Measurements from ENCODE around the gene KISS1R. TPM values are rescaled to one million over a fixed set of nuclear protein-coding genes. Genes with fewer than 3 reads are reported as not detected.
"Not testable (repeated sequence)": the region's sequence is repeated elsewhere in the genome, so short reads cannot be mapped to it uniquely, and the experiment has no call there.

KISS1R gene
- total RNA-seq, 1 experiment from 2014 or later, result not detected

DNA sequence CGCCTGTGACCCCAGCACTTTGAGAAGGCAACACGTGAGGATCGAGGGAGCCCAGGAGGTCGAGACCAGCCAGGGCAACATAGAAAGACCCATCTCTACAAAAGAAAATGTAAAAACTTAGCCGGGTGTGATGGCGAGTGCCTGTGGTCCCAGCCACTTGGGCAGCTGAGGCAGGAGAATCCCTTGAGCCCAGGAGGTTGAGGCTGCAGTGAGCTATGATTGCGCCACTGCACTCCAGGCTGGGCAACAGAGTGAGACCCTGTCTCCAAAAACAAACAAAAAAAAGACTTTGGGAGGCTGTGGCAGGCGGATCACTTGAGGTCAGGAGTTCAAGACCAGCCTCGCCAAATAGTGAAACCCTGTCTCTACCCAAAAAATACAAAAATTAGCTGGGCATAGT lies 40.4 kb downstream of the KISS1R start:
- in situ Hi-C loops (cut with HindIII; ENCODE audit: low pct_unique_long_range_greater_than_20kb, low sequenced_read_pairs); DNase-seq (ENCODE audit: low read depth): not testable (repeated sequence)

DNA sequence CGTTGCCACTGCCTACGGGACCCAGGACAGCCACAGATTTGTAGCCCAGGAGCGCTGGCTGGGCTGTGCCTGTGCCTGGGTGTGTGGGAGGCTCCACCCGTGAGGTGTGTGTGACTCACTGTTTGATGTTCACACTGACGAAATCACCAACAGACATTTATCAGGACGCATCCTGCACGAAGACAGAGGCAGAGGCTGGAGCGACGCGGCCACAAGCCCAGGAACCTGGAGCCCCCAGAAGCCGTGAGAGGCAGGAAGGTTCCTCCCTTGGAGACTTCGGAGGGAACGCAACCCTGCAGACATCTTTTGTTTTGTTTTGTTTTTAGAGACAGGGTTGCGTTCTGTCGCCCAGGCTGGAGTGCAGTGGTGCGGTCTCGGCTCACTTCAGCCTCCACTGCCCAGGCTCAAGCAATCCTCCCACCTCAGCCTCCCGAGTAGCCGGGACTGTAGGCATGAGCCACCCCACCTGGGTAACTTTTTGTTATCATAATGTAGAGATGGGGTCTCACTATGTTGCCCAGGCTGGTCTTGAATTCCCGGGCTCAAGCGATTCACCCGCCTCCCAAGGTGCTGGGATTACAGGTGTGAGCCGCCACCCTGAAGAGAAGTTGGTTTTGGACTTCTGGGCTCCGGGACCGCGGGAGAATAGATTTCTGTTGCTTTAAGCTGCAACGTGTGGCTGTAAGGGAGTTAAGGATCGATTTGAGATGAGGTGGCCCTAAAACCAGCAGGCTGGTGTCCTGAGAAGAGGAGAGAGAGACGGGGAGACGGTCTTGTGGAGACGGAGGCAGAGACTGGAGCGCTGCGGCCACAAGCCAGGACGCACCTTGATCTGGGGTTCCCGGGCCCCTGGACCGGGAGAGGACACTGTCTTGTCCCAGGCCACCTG lies 42.1 kb downstream of the KISS1R start:
- no peak for DNase-seq (ENCODE audit: low read depth)

DNA sequence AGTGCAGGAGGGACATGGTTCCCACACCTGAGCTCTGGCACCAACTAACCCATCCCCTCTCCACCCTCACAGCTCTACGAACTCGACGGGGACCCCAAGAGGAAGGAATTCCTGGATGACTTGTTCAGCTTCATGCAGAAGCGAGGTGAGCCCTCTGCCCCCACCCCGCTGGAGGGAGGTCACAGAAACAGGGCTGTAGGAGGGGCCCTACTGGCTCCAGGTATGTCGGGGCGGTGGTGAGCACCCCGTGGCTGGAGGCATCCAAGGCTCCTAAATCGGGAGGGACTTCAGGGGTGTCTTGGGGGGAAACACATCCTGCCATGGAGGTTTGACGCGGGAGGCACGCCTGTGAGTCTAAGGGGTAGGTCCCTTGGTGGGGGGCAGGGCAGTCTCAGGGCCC lies 42.9 kb downstream of the KISS1R start:
- no peak for DNase-seq (ENCODE audit: low read depth)
- in situ Hi-C loops (cut with HindIII; ENCODE audit: low pct_unique_long_range_greater_than_20kb, low sequenced_read_pairs), result no loop called here

More for the DNA sequence above, 42.1 kb downstream of the KISS1R start:
- in situ Hi-C loops (cut with HindIII; ENCODE audit: low pct_unique_long_range_greater_than_20kb, low sequenced_read_pairs), result no loop called here

GRCh38 chr19:960601-960938 lies 43.4 kb downstream of the KISS1R start:
- no peak for DNase-seq (ENCODE audit: low read depth)
- in situ Hi-C loops (cut with HindIII; ENCODE audit: low pct_unique_long_range_greater_than_20kb, low sequenced_read_pairs), result no loop called here

DNA sequence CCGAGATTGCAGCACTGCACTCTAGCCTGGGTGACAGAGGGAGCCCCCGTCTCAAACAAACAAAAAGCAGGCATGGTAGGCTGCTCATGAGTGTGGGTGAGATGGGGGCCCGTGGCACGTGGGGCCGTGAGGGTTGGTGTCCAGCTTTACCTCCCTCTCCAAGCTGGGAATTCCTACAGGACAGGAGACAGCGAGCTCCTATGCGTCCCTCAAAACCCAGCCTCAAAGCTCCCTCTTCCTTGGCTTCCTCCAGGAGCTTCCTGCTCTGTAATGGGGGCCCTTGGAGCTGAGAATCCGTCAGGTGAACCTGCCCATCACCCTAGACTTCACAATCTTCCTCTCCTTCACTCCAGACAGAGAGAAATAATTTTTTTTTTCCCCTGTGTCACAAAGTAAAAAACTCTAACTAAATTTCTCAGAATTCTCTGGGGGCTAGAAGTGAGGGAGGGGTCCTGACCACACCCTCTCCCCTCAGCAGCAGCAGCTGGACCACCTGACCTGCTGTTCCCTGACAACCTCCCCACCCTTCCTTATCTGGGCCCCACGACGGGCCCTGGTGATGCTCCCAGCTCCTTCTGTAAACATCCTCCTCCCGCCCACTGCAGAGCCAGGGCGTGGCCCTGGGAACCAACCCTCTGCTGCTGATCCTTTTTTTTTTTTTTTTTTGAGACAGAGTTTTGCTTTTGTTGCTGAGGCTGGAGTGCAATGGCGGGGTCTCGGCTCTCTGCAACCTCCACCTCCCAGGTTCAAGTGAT lies 44.9 kb downstream of the KISS1R start:
- DNase-seq (ENCODE audit: low read depth), result peak; percentile 8
- in situ Hi-C loops (cut with HindIII; ENCODE audit: low pct_unique_long_range_greater_than_20kb, low sequenced_read_pairs), result no loop called here

GRCh38 chr19:962683-963400 lies 45.7 kb downstream of the KISS1R start:
- DNase-seq (ENCODE audit: low read depth), result no peak
- in situ Hi-C loops (cut with HindIII; ENCODE audit: low pct_unique_long_range_greater_than_20kb, low sequenced_read_pairs), result no loop called here

DNA sequence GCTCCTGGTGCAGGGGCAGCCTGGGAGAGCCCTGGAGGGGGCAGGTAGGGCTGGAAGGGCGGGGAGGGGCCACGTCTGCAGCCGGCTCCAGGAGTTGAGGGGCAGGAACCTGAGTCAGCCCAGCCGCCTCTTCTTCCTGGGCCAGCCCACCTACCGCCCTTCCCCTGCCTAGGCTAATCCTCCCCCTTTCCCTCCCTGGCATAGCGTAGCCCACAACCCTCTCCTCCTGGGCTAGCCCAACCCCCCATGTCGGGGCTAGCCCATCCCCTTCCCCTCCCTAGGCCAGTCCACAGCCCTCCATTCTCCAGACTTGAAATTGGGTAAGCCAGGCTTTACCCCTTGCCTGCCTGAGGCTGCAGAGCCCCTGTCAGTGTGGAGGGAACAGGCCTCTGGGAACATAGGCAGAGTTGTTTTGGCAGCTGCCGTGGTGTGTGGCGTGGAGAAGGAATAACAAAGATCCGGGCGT lies 46.4 kb downstream of the KISS1R start:
- in situ Hi-C loops (cut with HindIII; ENCODE audit: low pct_unique_long_range_greater_than_20kb, low sequenced_read_pairs), result no loop called here
- no peak for DNase-seq (ENCODE audit: low read depth)

DNA sequence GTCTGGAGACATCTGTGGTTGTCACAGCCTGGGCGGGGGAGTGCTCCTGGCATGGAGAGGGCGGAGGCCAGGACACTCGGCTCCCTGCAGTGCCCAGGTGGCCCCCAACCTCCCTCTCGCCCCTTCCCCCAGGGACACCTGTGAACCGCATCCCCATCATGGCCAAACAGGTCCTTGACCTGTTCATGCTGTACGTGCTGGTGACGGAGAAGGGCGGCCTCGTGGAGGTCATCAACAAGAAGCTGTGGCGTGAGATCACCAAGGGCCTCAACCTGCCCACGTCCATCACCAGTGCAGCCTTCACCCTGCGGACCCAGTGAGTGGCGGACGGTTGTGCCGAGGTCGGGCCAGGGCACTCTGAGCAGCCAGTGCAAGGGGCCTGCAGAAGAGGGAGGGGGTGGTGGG lies 47.0 kb downstream of the KISS1R start:
- in situ Hi-C loops (cut with HindIII; ENCODE audit: low pct_unique_long_range_greater_than_20kb, low sequenced_read_pairs), result no loop called here
- no peak for DNase-seq (ENCODE audit: low read depth)

- in situ Hi-C loops (cut with HindIII; ENCODE audit: low pct_unique_long_range_greater_than_20kb, low sequenced_read_pairs), result no loop called here
These were observed 47.9 kb downstream of the KISS1R start for GRCh38 chr19:964761-965694.

GRCh38 chr19:966485-967088 lies 49.5 kb downstream of the KISS1R start:
- DNase-seq (ENCODE audit: low read depth), result no peak
- in situ Hi-C loops (cut with HindIII; ENCODE audit: low pct_unique_long_range_greater_than_20kb, low sequenced_read_pairs), result no loop called here

More at GRCh38 chr19:964761-965694, 47.9 kb downstream of the KISS1R start:
- no peak for DNase-seq (ENCODE audit: low read depth)

Other genes starting within 250 kb of the KISS1R start
- 83.8 and 95.5 TPM in 2 replicates for gene FSTL3, start 240.9 kb upstream of the KISS1R start, total RNA-seq (2014; rRNA removed; shearing (Covaris generic); ENCODE audit: low replicate concordance)
- gene PRSS57, start 221.9 kb upstream of the KISS1R start, total RNA-seq (2014; rRNA removed; shearing (Covaris generic); ENCODE audit: low replicate concordance), result 2.0 TPM in 1 of 2 replicates, not detected in the other
- 14.1 and 20.5 TPM in 2 replicates for gene PALM, start 208.4 kb upstream of the KISS1R start, total RNA-seq (2014; rRNA removed; shearing (Covaris generic); ENCODE audit: low replicate concordance)
- gene MISP, start 166.2 kb upstream of the KISS1R start, total RNA-seq (2014; rRNA removed; shearing (Covaris generic); ENCODE audit: low replicate concordance), result 3.9 and 9.6 TPM in 2 replicates
- gene PTBP1, start 119.9 kb upstream of the KISS1R start, total RNA-seq (2014; rRNA removed; shearing (Covaris generic); ENCODE audit: low replicate concordance), result 136 and 182 TPM in 2 replicates
- 3.1 and 13.6 TPM in 2 replicates for gene PLPPR3, start 95.4 kb upstream of the KISS1R start, total RNA-seq (2014; rRNA removed; shearing (Covaris generic); ENCODE audit: low replicate concordance)
- gene AZU1, start 89.5 kb upstream of the KISS1R start, total RNA-seq (2014; rRNA removed; shearing (Covaris generic); ENCODE audit: low replicate concordance), result not detected in 2 replicates
- gene PRTN3, start 76.3 kb upstream of the KISS1R start, total RNA-seq (2014; rRNA removed; shearing (Covaris generic); ENCODE audit: low replicate concordance), result 0.14 TPM in 1 of 2 replicates, not detected in the other
- gene ELANE, start 65.0 kb upstream of the KISS1R start, total RNA-seq (2014; rRNA removed; shearing (Covaris generic); ENCODE audit: low replicate concordance), result not detected in 2 replicates
- gene CFD, start 57.7 kb upstream of the KISS1R start, total RNA-seq (2014; rRNA removed; shearing (Covaris generic); ENCODE audit: low replicate concordance), result 6.8 and 9.9 TPM in 2 replicates
- 17.3 and 26.9 TPM in 2 replicates for gene MED16, start 24.1 kb upstream of the KISS1R start, total RNA-seq (2014; rRNA removed; shearing (Covaris generic); ENCODE audit: low replicate concordance)
- gene RNU6-9, start 23.8 kb upstream of the KISS1R start, total RNA-seq (2014; rRNA removed; shearing (Covaris generic); ENCODE audit: low replicate concordance), result not detected in 2 replicates
- gene R3HDM4, start 4.1 kb upstream of the KISS1R start, total RNA-seq (2014; rRNA removed; shearing (Covaris generic); ENCODE audit: low replicate concordance), result 6.2 and 34.0 TPM in 2 replicates
- 7.8 and 12.2 TPM in 2 replicates for gene ARID3A, start 8.7 kb downstream of the KISS1R start, total RNA-seq (2014; rRNA removed; shearing (Covaris generic); ENCODE audit: low replicate concordance)
- gene WDR18, start 67.0 kb downstream of the KISS1R start, total RNA-seq (2014; rRNA removed; shearing (Covaris generic); ENCODE audit: low replicate concordance), result 99.1 and 111 TPM in 2 replicates
- not detected in 2 replicates for gene GRIN3B, start 83.1 kb downstream of the KISS1R start, total RNA-seq (2014; rRNA removed; shearing (Covaris generic); ENCODE audit: low replicate concordance)
- gene TMEM259, start 103.8 kb downstream of the KISS1R start, total RNA-seq (2014; rRNA removed; shearing (Covaris generic); ENCODE audit: low replicate concordance), result 61.5 and 120 TPM in 2 replicates
- not detected in 2 replicates for gene RNU6-2, start 104.2 kb downstream of the KISS1R start, total RNA-seq (2014; rRNA removed; shearing (Covaris generic); ENCODE audit: low replicate concordance)
- 78.5 and 93.1 TPM in 2 replicates for gene CNN2, start 109.3 kb downstream of the KISS1R start, total RNA-seq (2014; rRNA removed; shearing (Covaris generic); ENCODE audit: low replicate concordance)
- 10.5 and 32.1 TPM in 2 replicates for gene ABCA7, start 122.8 kb downstream of the KISS1R start, total RNA-seq (2014; rRNA removed; shearing (Covaris generic); ENCODE audit: low replicate concordance)
- gene ARHGAP45, start 149.8 kb downstream of the KISS1R start, total RNA-seq (2014; rRNA removed; shearing (Covaris generic); ENCODE audit: low replicate concordance), result 17.3 and 36.7 TPM in 2 replicates
- 119 and 180 TPM in 2 replicates for gene POLR2E, start 178.0 kb downstream of the KISS1R start, total RNA-seq (2014; rRNA removed; shearing (Covaris generic); ENCODE audit: low replicate concordance)
- gene GPX4, start 186.7 kb downstream of the KISS1R start, total RNA-seq (2014; rRNA removed; shearing (Covaris generic); ENCODE audit: low replicate concordance), result 693 and 719 TPM in 2 replicates

All from Caki2 (cell line).